ENCODE data around the gene FUT4. TPM values are rescaled to one million over a fixed set of nuclear protein-coding genes. Genes with fewer than 3 reads are reported as not detected.

FUT4 gene
- total and polyA plus RNA-seq, 10 of the 15 experiments (the other 5 are each of a cell fraction or from before 2014, with no cell fraction given) = 0.68 to 9.1 (median 2.3) TPM

DNA sequence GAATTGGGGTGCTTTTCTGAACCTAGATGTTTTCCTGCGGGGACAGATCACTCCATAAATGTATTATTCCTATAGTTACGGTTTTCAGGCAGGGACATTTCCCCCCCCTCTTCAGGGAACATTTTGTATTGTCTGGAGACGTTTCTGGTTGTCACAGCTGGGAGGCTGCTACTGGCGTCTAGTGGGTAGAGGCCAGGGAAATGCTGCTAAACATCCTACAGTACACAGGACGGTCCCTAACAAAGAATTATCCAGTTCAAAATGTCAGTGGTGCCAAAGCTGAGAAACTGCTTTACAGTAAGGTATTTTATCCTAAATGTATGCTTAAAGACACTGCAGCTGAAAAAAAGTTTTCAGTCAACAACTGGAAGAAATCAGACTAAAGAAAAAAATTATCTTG, 42.8 kb downstream of the FUT4 start:
- no peak overlapping the region for H3K27ac ChIP-seq (ENCODE audit: control insufficient read depth, insufficient read depth)
- intact Hi-C loops (cut with micrococcal nuclease; ENCODE audit: unreplicated experiment) = no loop called here

More for the DNA sequence above, 42.8 kb downstream of the FUT4 start:
- Histone ChIP-seq H3K4me2 (ENCODE audit: control insufficient read depth, insufficient read depth) (no peak overlapping the region), H3K79me2 (ENCODE audit: control insufficient read depth, insufficient read depth, low read length) (peaks cover 2% of the 10 kb centered on the region), H3K4me1 (ENCODE audit: control insufficient read depth, insufficient read depth, low read length) (peaks cover 16% of the 10 kb centered on the region), H4K20me1 (ENCODE audit: control insufficient read depth, insufficient read depth) (no peaks in the 10 kb centered on the region), H3K9me3 (replicated peaks; ENCODE audit: control insufficient read depth, insufficient read depth, low read length) (no peaks in the 10 kb centered on the region), H3K9ac (ENCODE audit: control insufficient read depth, insufficient read depth, low read length) (no peak overlapping the region), H3K36me3 (ENCODE audit: control insufficient read depth in 2 of 2, insufficient read depth in 2 of 2, low read length in 1 of 2) (no peaks in the 10 kb centered on the region), H2AFZ (ENCODE audit: control insufficient read depth, low read depth, low read length) (no peak overlapping the region), H3K27me3 (replicated peaks in 1 of 2; ENCODE audit: control insufficient read depth in 2 of 2, insufficient read depth in 2 of 2, low read length in 1 of 2) (no peaks in the 10 kb centered on the region), H3K4me3 (no peak overlapping the region)
- WGBS (ENCODE audit: insufficient coverage, insufficient replicate concordance, low lambda C conversion rate, missing lambda C conversion rate) = 54% methylated on average over 5 of the region's 5 CpGs
- no TSS peak for BruUV-seq (replicated peaks)
- no peak for DNase-seq (ENCODE audit: low read depth, low spot score)
- no peak for ATAC-seq
- no peak for FAIRE-seq
- SMC1A ChIA-PET (ENCODE audit: uncharacterized antibody, unreplicated experiment) = interaction anchor here (1.1 to 13.6 kb wide), 6 partner anchors 8 to 66 kb away, joined by 3 to 145 read pairs (median 86); no protein-coding TSS in a partner anchor
- in situ Hi-C loops (cut with MboI) = no loop called here
- RAD21 ChIA-PET (ENCODE audit: unreplicated experiment) = interaction anchor here (0.8 to 7.5 kb wide), 5 partner anchors 10 to 41 kb away, joined by 3 to 68 read pairs (median 3); no protein-coding TSS in a partner anchor
- CTCF ChIA-PET = interaction anchor here (0.8 to 10.7 kb wide), 8 partner anchors 9 to 67 kb away, joined by 3 to 100 read pairs (median 12); no protein-coding TSS in a partner anchor
- POLR2A ChIA-PET = interaction anchor here (0.9 to 4.2 kb wide), 5 partner anchors 10 to 65 kb away, joined by 3 to 27 read pairs (median 14); no protein-coding TSS in a partner anchor
- TF ChIP-seq GABPA (IDR thresholded peaks at IDR 0.05; ENCODE audit: low read depth) (no peak), CHD4 (IDR thresholded peaks at IDR 0.05) (no peak), ZBED1 (IDR thresholded peaks at IDR 0.05; ENCODE audit: borderline replicate concordance) (no peak), PAX8 (IDR thresholded peaks at IDR 0.05) (no peak), DPF2 (IDR thresholded peaks at IDR 0.05) (no peak)
- TF ChIP-seq, protein P1, sequence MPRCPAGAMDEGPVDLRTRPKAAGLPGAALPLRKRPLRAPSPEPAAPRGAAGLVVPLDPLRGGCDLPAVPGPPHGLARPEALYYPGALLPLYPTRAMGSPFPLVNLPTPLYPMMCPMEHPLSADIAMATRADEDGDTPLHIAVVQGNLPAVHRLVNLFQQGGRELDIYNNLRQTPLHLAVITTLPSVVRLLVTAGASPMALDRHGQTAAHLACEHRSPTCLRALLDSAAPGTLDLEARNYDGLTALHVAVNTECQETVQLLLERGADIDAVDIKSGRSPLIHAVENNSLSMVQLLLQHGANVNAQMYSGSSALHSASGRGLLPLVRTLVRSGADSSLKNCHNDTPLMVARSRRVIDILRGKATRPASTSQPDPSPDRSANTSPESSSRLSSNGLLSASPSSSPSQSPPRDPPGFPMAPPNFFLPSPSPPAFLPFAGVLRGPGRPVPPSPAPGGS (IDR thresholded peaks at IDR 0.05; ENCODE audit: borderline replicate concordance, insufficient read depth, low read depth, low read length, poor library complexity, severe bottlenecking) = no peak
- TF ChIP-seq, protein P2, sequence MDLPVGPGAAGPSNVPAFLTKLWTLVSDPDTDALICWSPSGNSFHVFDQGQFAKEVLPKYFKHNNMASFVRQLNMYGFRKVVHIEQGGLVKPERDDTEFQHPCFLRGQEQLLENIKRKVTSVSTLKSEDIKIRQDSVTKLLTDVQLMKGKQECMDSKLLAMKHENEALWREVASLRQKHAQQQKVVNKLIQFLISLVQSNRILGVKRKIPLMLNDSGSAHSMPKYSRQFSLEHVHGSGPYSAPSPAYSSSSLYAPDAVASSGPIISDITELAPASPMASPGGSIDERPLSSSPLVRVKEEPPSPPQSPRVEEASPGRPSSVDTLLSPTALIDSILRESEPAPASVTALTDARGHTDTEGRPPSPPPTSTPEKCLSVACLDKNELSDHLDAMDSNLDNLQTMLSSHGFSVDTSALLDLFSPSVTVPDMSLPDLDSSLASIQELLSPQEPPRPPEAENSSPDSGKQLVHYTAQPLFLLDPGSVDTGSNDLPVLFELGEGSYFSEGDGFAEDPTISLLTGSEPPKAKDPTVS (IDR thresholded peaks at IDR 0.05; ENCODE audit: low read depth, low read length) = no peak
